Activated T-cell treated with anti-CD3 and anti-CD28 coated beads, Interleukin-2, amount 50 U/mL, for 72 hours (primary cell): ENCODE results near the gene MEAK7. TPM values are rescaled to one million over a fixed set of nuclear protein-coding genes. Genes with fewer than 3 reads are reported as not detected.
A peak's percentile ranks its signal among the peaks of the same experiment; 100 is the strongest.

ENCODE experiments used
- ATAC-seq, 2 donors: fragments of 150-1000 bp; cut with Tn5 transposase; replicated peaks in 1 of 2; 2 replicates each; pipeline ENCODE4 v1.10.0; 2021; ENCODE audit warnings: moderate library complexity in 2 of 2, mild to moderate bottlenecking in 1 of 2
- DNase-seq, 2 donors: peaks; one replicate each; pipeline ENCODE4 v3.0.0; 2021 to 2022; ENCODE audit warnings: mixed read lengths in 1 of 2
- H3K27ac Mint-ChIP-seq: one replicate; pipeline ENCODE4 v1.8.0; 2022; ENCODE audit warnings: mild to moderate bottlenecking, moderate library complexity, mixed read lengths
- H3K27me3 Mint-ChIP-seq: one replicate; pipeline ENCODE4 v1.8.0; 2022; ENCODE audit warnings: low read depth, mixed read lengths
- H3K36me3 Mint-ChIP-seq, 2 donors: one replicate each; pipeline ENCODE4 v1.8.0; 2022; ENCODE audit warnings: mixed read lengths in 2 of 2, mild to moderate bottlenecking in 1 of 2; ENCODE audit not compliant: insufficient read depth in 2 of 2
- H3K4me1 Mint-ChIP-seq: one replicate; pipeline ENCODE4 v1.8.0; 2022; ENCODE audit warnings: low read depth, mixed read lengths
- H3K4me3 Mint-ChIP-seq, 2 donors: one replicate each; pipeline ENCODE4 v1.8.0; 2022; ENCODE audit warnings: mild to moderate bottlenecking in 2 of 2, mixed read lengths in 2 of 2, moderate library complexity in 2 of 2
- H3K9me3 Mint-ChIP-seq, 2 donors: one replicate each; pipeline ENCODE4 v1.8.0; 2022; ENCODE audit warnings: mixed read lengths in 2 of 2
- total RNA-seq, 2 donors: library from RNA; stranded (reverse); gene quantifications; one replicate each; pipeline ENCODE4 v1.2.3, GENCODE V29; 2022

Gene MEAK7
- total RNA-seq, 2 donors from 2014 or later = 15.6 to 27.9 TPM

- H3K4me3 Mint-ChIP-seq = peak overlapping the region; percentile 93 to 97
- peaks cover 50% of the 10 kb centered on the region for H3K4me1 Mint-ChIP-seq
- no peaks in the 10 kb centered on the region for H3K27me3 Mint-ChIP-seq
- no peak overlapping the region for H3K27ac Mint-ChIP-seq
- no peaks in the 10 kb centered on the region for H3K9me3 Mint-ChIP-seq
- H3K36me3 Mint-ChIP-seq = no peaks in the 10 kb centered on the region
- DNase-seq (no peak), ATAC-seq (no peak)
Observed at GRCh38 chr16:84503751-84504395, 586 bp downstream of the MEAK7 start.

GRCh38 chr16:84502581-84502980, 1.9 kb downstream of the MEAK7 start:
- no peak for DNase-seq
- ATAC-seq = no peak
- peaks cover 37% of the 10 kb centered on the region for H3K4me1 Mint-ChIP-seq
- no peaks in the 10 kb centered on the region for H3K9me3 Mint-ChIP-seq
- H3K36me3 Mint-ChIP-seq = no peaks in the 10 kb centered on the region
- H3K4me3 Mint-ChIP-seq = no peak overlapping the region
- no peak overlapping the region for H3K27ac Mint-ChIP-seq
- H3K27me3 Mint-ChIP-seq = no peaks in the 10 kb centered on the region

DNA sequence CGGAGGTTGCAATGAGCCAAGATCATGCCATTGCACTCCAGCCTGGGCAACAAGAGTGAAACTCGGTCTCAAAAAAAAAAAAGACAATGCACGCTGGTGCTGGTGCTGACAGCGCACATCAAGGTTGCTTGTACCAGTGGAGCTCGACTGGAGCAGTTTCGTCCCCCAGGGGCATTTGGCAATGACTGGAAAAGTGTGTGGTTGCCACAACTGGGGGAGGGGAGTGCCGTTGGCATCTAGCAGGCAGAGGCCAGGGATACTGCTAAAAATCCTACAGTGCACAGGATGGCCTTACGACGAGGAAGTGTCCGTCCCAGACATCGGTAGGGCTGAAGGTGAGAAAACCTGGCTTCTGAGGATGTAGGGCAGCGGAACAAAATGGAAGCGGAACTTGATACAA, 2.4 kb downstream of the MEAK7 start:
- no peaks in the 10 kb centered on the region for H3K9me3 Mint-ChIP-seq
- no peak overlapping the region for H3K4me3 Mint-ChIP-seq
- no peak overlapping the region for H3K27ac Mint-ChIP-seq
- no peaks in the 10 kb centered on the region for H3K36me3 Mint-ChIP-seq
- DNase-seq (no peak), ATAC-seq (no peak)
- H3K27me3 Mint-ChIP-seq = no peaks in the 10 kb centered on the region
- peaks cover 33% of the 10 kb centered on the region for H3K4me1 Mint-ChIP-seq

DNA sequence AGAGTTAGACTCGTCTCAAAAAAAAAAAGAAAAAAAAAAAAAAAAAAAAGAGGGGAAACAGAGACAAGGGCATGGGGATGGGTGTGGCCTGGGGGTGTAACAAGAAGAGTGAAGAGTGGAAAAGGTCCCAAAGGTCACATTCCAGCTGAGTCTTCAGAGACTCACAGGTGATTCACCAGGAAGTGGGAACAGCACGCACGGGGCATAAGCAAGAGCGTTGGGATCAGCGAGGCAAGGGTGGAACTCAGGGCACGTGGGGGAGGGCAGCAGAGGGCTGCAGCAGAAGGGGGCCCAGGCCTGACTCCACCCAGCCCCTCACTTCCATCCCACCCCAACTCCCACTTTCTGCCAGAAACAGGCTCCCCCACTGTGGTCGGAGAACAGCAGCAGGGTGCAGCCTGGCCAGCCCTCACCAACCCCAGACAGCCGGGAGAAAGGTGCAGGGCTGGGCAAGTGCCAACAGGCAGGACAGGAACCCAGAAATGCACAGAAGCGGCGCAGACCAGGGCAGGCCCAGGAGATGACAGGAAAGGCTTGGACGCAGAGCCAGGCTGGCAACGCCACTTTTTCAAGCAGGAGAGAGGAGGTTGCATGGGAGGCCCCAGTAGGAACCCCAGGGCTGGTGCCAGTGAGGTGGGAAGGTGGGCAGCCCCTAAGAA, 3.3 kb downstream of the MEAK7 start:
- H3K9me3 Mint-ChIP-seq = no peaks in the 10 kb centered on the region
- H3K36me3 Mint-ChIP-seq = peaks cover 1 to 2% of the 10 kb centered on the region in 2 donors
- peaks cover 27% of the 10 kb centered on the region for H3K4me1 Mint-ChIP-seq
- H3K27me3 Mint-ChIP-seq = no peaks in the 10 kb centered on the region
- no peak for ATAC-seq
- no peak for DNase-seq
- no peak overlapping the region for H3K27ac Mint-ChIP-seq
- H3K4me3 Mint-ChIP-seq = no peak overlapping the region

- Mint-ChIP-seq H3K36me3 (peaks cover 2 to 5% of the 10 kb centered on the region in 2 donors), H3K27me3 (no peaks in the 10 kb centered on the region), H3K4me3 (no peak overlapping the region), H3K27ac (no peak overlapping the region), H3K4me1 (peaks cover 20% of the 10 kb centered on the region), H3K9me3 (no peaks in the 10 kb centered on the region)
- no peak for ATAC-seq
- no peak for DNase-seq
Observed at GRCh38 chr16:84500531-84500930, 3.9 kb downstream of the MEAK7 start.

- DNase-seq (no peak), ATAC-seq (no peak)
- H3K36me3 Mint-ChIP-seq = peaks cover 3 to 12% of the 10 kb centered on the region in 2 donors
Observed at GRCh38 chr16:84499638-84500037, 4.8 kb downstream of the MEAK7 start.

DNA sequence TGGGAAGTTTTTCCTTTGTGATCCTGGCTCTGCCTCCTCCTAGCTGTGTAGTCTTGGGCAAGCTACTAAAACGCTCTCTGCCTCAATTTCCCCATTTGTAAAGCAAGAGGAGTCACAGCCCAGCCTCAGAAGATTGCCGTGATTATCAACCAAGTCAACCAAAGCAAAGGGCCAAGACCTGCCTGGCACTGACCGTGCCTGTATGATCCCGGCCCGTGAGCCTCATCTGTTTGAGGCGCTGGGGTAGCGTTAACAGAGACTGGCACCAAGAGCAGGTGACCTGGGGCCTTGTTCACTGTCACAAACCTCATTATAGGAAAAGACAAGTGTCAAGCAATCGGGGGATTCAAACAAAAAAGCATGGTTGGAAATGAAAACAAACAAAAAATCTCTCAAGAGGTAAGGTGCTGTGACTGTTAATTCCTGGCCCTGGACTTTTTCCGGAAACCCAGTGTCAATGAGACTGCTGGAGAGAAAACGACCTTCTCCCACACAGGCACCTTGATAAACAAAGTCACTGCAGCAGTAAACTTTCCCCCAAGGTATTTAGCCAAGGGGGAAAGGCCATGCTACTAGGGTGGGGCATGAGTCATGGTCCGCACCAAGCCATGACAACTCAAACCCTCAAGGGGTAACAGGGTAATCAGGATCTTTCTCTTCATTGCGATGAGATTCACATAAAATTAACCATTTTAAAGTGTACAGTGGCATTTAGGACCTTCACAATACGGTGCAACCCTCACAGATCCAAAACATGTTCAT, 5.4 kb downstream of the MEAK7 start:
- H3K9me3 Mint-ChIP-seq = peaks cover 2 to 3% of the 10 kb centered on the region in 2 donors
- H3K27me3 Mint-ChIP-seq = no peaks in the 10 kb centered on the region
- ATAC-seq = no peak
- H3K27ac Mint-ChIP-seq = no peak overlapping the region
- H3K4me3 Mint-ChIP-seq = no peak overlapping the region
- no peak for DNase-seq
- peaks cover 6 to 16% of the 10 kb centered on the region in 2 donors for H3K36me3 Mint-ChIP-seq
- peaks cover 11% of the 10 kb centered on the region for H3K4me1 Mint-ChIP-seq

More at GRCh38 chr16:84499638-84500037, 4.8 kb downstream of the MEAK7 start:
- H3K27me3 Mint-ChIP-seq = no peaks in the 10 kb centered on the region
- H3K27ac Mint-ChIP-seq = no peak overlapping the region
- H3K4me1 Mint-ChIP-seq = peaks cover 12% of the 10 kb centered on the region
- H3K4me3 Mint-ChIP-seq = no peak overlapping the region
- no peaks in the 10 kb centered on the region for H3K9me3 Mint-ChIP-seq

DNA sequence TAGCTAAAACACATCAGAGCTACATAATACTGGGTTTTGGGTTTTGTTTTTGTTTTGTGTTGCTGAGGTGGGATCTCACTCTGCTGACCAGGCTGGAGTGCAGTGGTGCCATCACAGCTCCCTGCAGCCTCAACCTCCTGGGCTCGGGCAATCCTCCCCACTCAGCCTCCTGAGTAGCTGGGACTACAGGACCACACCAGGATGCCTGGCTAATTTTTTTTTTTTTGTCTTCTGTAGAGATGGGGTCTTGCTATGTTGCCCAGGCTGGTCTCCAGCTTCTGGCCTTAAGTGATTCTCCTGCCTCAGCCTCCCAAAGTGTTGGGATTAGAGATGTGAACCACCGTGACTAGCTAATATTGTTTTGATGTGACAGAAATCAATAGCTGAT, 6.2 kb downstream of the MEAK7 start:
- no peaks in the 10 kb centered on the region for H3K27me3 Mint-ChIP-seq
- peaks cover 7% of the 10 kb centered on the region for H3K4me1 Mint-ChIP-seq
- peaks cover 6 to 17% of the 10 kb centered on the region in 2 donors for H3K36me3 Mint-ChIP-seq
- H3K27ac Mint-ChIP-seq = no peak overlapping the region
- no peak overlapping the region for H3K4me3 Mint-ChIP-seq
- H3K9me3 Mint-ChIP-seq = peaks cover 2 to 3% of the 10 kb centered on the region in 2 donors
- no peak for ATAC-seq
- DNase-seq = no peak

- Mint-ChIP-seq H3K27ac (no peak overlapping the region), H3K4me3 (no peak overlapping the region), H3K27me3 (no peaks in the 10 kb centered on the region), H3K9me3 (peaks cover 2 to 3% of the 10 kb centered on the region in 2 donors), H3K4me1 (peaks cover 7% of the 10 kb centered on the region), H3K36me3 (peaks cover 8 to 23% of the 10 kb centered on the region in 2 donors)
- no peak for DNase-seq
- no peak for ATAC-seq
Observed at GRCh38 chr16:84497418-84498222, 6.8 kb downstream of the MEAK7 start.

DNA sequence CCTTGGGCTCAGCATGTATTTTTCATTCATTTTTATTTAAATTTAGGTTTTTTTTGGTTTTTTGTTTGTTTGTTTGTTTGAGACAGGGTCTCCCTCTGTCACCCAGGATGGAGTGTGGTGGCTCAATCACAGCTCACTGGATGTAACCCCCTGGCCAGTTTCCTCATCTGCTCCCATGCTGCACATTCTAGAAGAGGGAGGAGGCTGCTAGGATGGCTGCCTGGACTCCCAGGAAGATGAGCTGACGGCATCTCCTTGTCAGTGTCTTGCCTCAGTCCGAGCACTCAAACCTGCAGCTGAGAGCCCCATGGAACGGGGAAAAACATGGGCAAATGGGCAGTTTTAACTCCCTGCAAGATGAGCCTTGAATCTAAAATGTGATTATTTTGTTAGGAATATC, 7.5 kb downstream of the MEAK7 start:
- peaks cover 7% of the 10 kb centered on the region for H3K4me1 Mint-ChIP-seq
- H3K4me3 Mint-ChIP-seq = no peak overlapping the region
- peaks cover 2 to 3% of the 10 kb centered on the region in 2 donors for H3K9me3 Mint-ChIP-seq
- no peak overlapping the region for H3K27ac Mint-ChIP-seq
- ATAC-seq = no peak
- peaks cover 8 to 23% of the 10 kb centered on the region in 2 donors for H3K36me3 Mint-ChIP-seq
- DNase-seq = no peak
- H3K27me3 Mint-ChIP-seq = no peaks in the 10 kb centered on the region

- Mint-ChIP-seq H3K27me3 (no peaks in the 10 kb centered on the region), H3K27ac (no peak overlapping the region), H3K4me3 (no peak overlapping the region), H3K9me3 (peaks cover 2 to 3% of the 10 kb centered on the region in 2 donors), H3K4me1 (no peaks in the 10 kb centered on the region), H3K36me3 (peaks cover 8 to 27% of the 10 kb centered on the region in 2 donors)
- DNase-seq = no peak
- no peak for ATAC-seq
Observed at GRCh38 chr16:84495506-84495905, 9.0 kb downstream of the MEAK7 start.

DNA sequence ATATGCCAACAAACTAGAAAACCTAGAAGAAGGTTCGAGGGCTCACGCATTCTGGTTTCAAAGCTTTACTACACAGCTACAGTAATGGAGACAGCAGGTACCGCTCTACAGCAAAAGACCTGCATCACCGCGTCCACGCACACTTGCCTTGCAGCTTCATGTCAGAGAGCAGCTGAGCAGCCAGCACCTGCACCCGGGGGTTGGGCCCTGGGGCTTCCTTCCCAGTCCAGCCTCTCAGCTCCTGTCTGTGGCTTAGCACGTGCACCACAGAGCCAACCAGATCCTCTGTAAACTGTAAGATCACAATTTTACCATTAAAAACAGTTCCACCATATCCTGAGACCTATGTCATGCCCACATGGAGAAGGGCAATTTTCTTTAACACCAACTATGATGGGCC, 15.3 kb downstream of the MEAK7 start:
- ATAC-seq = no peak
- Mint-ChIP-seq H3K36me3 (peaks cover 2 to 10% of the 10 kb centered on the region in 2 donors), H3K4me1 (no peaks in the 10 kb centered on the region), H3K27me3 (no peaks in the 10 kb centered on the region), H3K4me3 (no peak overlapping the region), H3K9me3 (no peaks in the 10 kb centered on the region), H3K27ac (no peak overlapping the region)
- no peak for DNase-seq

GRCh38 chr16:84487358-84487757, 17.1 kb downstream of the MEAK7 start:
- Mint-ChIP-seq H3K27me3 (no peaks in the 10 kb centered on the region), H3K27ac (no peak overlapping the region), H3K9me3 (no peaks in the 10 kb centered on the region), H3K36me3 (peaks cover 0 to 4% of the 10 kb centered on the region in 2 donors), H3K4me3 (no peak overlapping the region), H3K4me1 (no peaks in the 10 kb centered on the region)
- no peak for ATAC-seq
- DNase-seq = no peak
